Activated gamma-delta T cell (primary cell): ENCODE measurements around the gene PPARG.

ENCODE experiments used
- DNase-seq: peaks from one replicate; lab custom pipeline; 2025; lab: John Stamatoyannopoulos, UW

PPARG gene

GRCh38 chr3:12415014-12415680 is 126.3 kb downstream of the PPARG start:
- no peak for DNase-seq

GRCh38 chr3:12416731-12417130 is 127.9 kb downstream of the PPARG start:
- no peak for DNase-seq

GRCh38 chr3:12420393-12420792 is 131.5 kb downstream of the PPARG start:
- no peak for DNase-seq

- DNase-seq, result no peak
These were observed 132.3 kb downstream of the PPARG start for GRCh38 chr3:12421132-12421531.

- no peak for DNase-seq
These were observed 134.3 kb downstream of the PPARG start for GRCh38 chr3:12423131-12423530.

GRCh38 chr3:12423918-12424630 is 135.2 kb downstream of the PPARG start:
- no peak for DNase-seq

GRCh38 chr3:12424635-12425319 is 135.9 kb downstream of the PPARG start:
- DNase-seq, result no peak

- no peak for DNase-seq
These were observed 137.1 kb downstream of the PPARG start for GRCh38 chr3:12425850-12426579.

- DNase-seq, result no peak
These were observed 138.7 kb downstream of the PPARG start for GRCh38 chr3:12427551-12427950.

- no peak for DNase-seq
These were observed 139.3 kb downstream of the PPARG start for GRCh38 chr3:12428126-12428525.

- no peak for DNase-seq
These were observed 141.2 kb downstream of the PPARG start for GRCh38 chr3:12430086-12430485.

GRCh38 chr3:12433823-12434222 is 145.0 kb downstream of the PPARG start:
- DNase-seq, result no peak

- no peak for DNase-seq
These were observed 147.8 kb downstream of the PPARG start for GRCh38 chr3:12436514-12437220.

- DNase-seq, result no peak
These were observed 148.3 kb downstream of the PPARG start for GRCh38 chr3:12437221-12437605.

GRCh38 chr3:12437861-12438260 is 149.0 kb downstream of the PPARG start:
- DNase-seq, result no peak

GRCh38 chr3:12438318-12438717 is 149.4 kb downstream of the PPARG start:
- DNase-seq, result no peak

GRCh38 chr3:12439161-12439940 is 150.5 kb downstream of the PPARG start:
- DNase-seq, result no peak

GRCh38 chr3:12440927-12441714 is 152.3 kb downstream of the PPARG start:
- DNase-seq, result no peak

GRCh38 chr3:12442654-12443501 is 154.0 kb downstream of the PPARG start:
- no peak for DNase-seq
